Tibial nerve (tissue), 4 donors: ENCODE results near the gene FASN.

ENCODE experiments used
- CTCF ChIP-seq, 5 experiments: fragments of 200-600 bp in 3 of 5; fragments of 450-650 bp in 2 of 5; sonication (generic) in 3 of 5; IDR thresholded peaks; one replicate each; pipeline ENCODE4 v1.5.1; 2016 to 2019; ENCODE audit warnings: antibody characterized with exemption in 5 of 5, mild to moderate bottlenecking in 3 of 5, moderate library complexity in 2 of 5
- EP300 ChIP-seq, 2 donors: sonication (generic); formaldehyde crosslinking; IDR thresholded peaks; one replicate each; pipeline ENCODE4 v1.6.1; 2017; ENCODE audit warnings: antibody characterized with exemption in 2 of 2, mild to moderate bottlenecking in 1 of 2
- POLR2A ChIP-seq, 2 donors: fragments of 450-650 bp; IDR thresholded peaks; one replicate each; pipeline ENCODE4 v1.6.1; 2017; ENCODE audit warnings: antibody characterized with exemption in 2 of 2, mild to moderate bottlenecking in 2 of 2, moderate library complexity in 2 of 2

DNA sequence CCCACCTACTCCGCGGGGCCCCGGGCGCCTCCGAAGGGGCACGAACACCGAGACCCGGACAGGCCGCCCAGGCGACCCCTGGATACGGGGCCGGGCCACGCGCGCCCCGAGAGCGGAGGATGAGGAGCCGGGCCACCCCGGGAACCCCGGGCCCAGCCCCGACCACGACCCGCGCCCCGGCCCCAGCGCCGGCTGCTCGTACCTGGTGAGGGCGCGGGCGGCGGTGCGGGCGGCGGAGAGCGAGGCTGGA is 192 bp downstream of the FASN start:
- TF ChIP-seq POLR2A (IDR thresholded peaks at IDR 0.05) (no peak), CTCF (IDR thresholded peaks at IDR 0.05) (no peak), EP300 (IDR thresholded peaks at IDR 0.05) (no peak)
